Activated CD8-positive, alpha-beta memory T cell treated with anti-CD3 and anti-CD28 coated beads, Interleukin-2, amount 50 U/mL, for 4 hours (primary cell): ENCODE results near the gene OSBP2.
"Not testable (repeated sequence)": the region's sequence is repeated elsewhere in the genome, so short reads cannot be mapped to it uniquely, and the experiment has no call there.

Source experiments
- DNase-seq: peaks from one replicate; pipeline ENCODE4 v3.0.0-alpha.2; 2020

OSBP2 gene

GRCh38 chr22:30770716-30771115 is 76.0 kb downstream of the OSBP2 start:
- no peak for DNase-seq

- no peak for DNase-seq
Observed at GRCh38 chr22:30773919-30774318, 79.2 kb downstream of the OSBP2 start.

GRCh38 chr22:30774566-30774965 is 79.9 kb downstream of the OSBP2 start:
- DNase-seq, result no peak

GRCh38 chr22:30776476-30776875 is 81.8 kb downstream of the OSBP2 start:
- DNase-seq, result no peak

GRCh38 chr22:30777146-30777545 is 82.5 kb downstream of the OSBP2 start:
- not testable (repeated sequence) for DNase-seq

- DNase-seq, result no peak
Observed at GRCh38 chr22:30777587-30777986, 82.9 kb downstream of the OSBP2 start.

GRCh38 chr22:30778261-30778660 is 83.6 kb downstream of the OSBP2 start:
- no peak for DNase-seq

GRCh38 chr22:30780026-30780425 is 85.4 kb downstream of the OSBP2 start:
- no peak for DNase-seq

- DNase-seq, result no peak
Observed at GRCh38 chr22:30781271-30781875, 86.7 kb downstream of the OSBP2 start.

GRCh38 chr22:30782613-30783012 is 87.9 kb downstream of the OSBP2 start:
- no peak for DNase-seq

GRCh38 chr22:30783021-30783420 is 88.3 kb downstream of the OSBP2 start:
- DNase-seq, result no peak

GRCh38 chr22:30785527-30785926 is 90.9 kb downstream of the OSBP2 start:
- DNase-seq, result no peak

- DNase-seq, result no peak
Observed at GRCh38 chr22:30790366-30790765, 95.7 kb downstream of the OSBP2 start.

GRCh38 chr22:30792456-30792855 is 97.8 kb downstream of the OSBP2 start:
- no peak for DNase-seq

- no peak for DNase-seq
Observed at GRCh38 chr22:30795118-30795517, 100.4 kb downstream of the OSBP2 start.

GRCh38 chr22:30801695-30802094 is 107.0 kb downstream of the OSBP2 start:
- no peak for DNase-seq

GRCh38 chr22:30802202-30803166 is 107.8 kb downstream of the OSBP2 start:
- peak; percentile 52 for DNase-seq

- DNase-seq, result no peak
Observed at GRCh38 chr22:30803679-30804078, 109.0 kb downstream of the OSBP2 start.

GRCh38 chr22:30804626-30805025 is 110.0 kb downstream of the OSBP2 start:
- no peak for DNase-seq

GRCh38 chr22:30806391-30806861 is 111.8 kb downstream of the OSBP2 start:
- DNase-seq, result no peak

GRCh38 chr22:30809086-30809485 is 114.4 kb downstream of the OSBP2 start:
- DNase-seq, result no peak

- no peak for DNase-seq
Observed at GRCh38 chr22:30810105-30810504, 115.4 kb downstream of the OSBP2 start.

GRCh38 chr22:30813936-30814335 is 119.3 kb downstream of the OSBP2 start:
- no peak for DNase-seq

GRCh38 chr22:30816413-30816812 is 121.7 kb downstream of the OSBP2 start:
- DNase-seq, result no peak
